SK-N-SH treated with all-trans-retinoic acid at 6 μM for 48 hours (cell line): ENCODE data around the gene NADK.

Experiments
- ARNTL ChIP-seq: fragments of 450-650 bp; formaldehyde crosslinking; IDR thresholded peaks from 2 replicates; pipeline ENCODE4 v1.5.0; 2020; ENCODE audit warnings: low read depth, mild to moderate bottlenecking, moderate library complexity, borderline replicate concordance
- GLIS3 ChIP-seq: fragments of 250-450 bp; sonication (Bioruptor Pico); IDR thresholded peaks from 2 replicates; pipeline ENCODE4 v1.5.0; 2020; ENCODE audit warnings: mild to moderate bottlenecking, moderate library complexity
- PATZ1 ChIP-seq: fragments of 250-450 bp; sonication (Bioruptor Pico); IDR thresholded peaks from 2 replicates; pipeline ENCODE4 v1.8.0; 2020; ENCODE audit warnings: mild to moderate bottlenecking, moderate library complexity, borderline replicate concordance
- PPARA ChIP-seq: fragments of 250-450 bp; sonication (Bioruptor Pico); IDR thresholded peaks from 2 replicates; pipeline ENCODE4 v1.5.0; 2020; ENCODE audit warnings: mild to moderate bottlenecking, borderline replicate concordance
- RARB ChIP-seq: fragments of 250-450 bp; sonication (Bioruptor Pico); IDR thresholded peaks from 2 replicates; pipeline ENCODE4 v1.8.0; 2021; ENCODE audit warnings: mild to moderate bottlenecking, moderate library complexity
- SNAI2 ChIP-seq: fragments of 250-450 bp; sonication (Bioruptor Pico); IDR thresholded peaks from 2 replicates; pipeline ENCODE4 v1.5.0; 2020; ENCODE audit warnings: mild to moderate bottlenecking, moderate library complexity
- TCF4 ChIP-seq: fragments of 250-450 bp; sonication (Bioruptor Pico); IDR thresholded peaks from 2 replicates; pipeline ENCODE4 v1.8.0; 2021; ENCODE audit warnings: mild to moderate bottlenecking, moderate library complexity, borderline replicate concordance
- ZC3H10 ChIP-seq: fragments of 250-450 bp; sonication (Bioruptor Pico); IDR thresholded peaks from 2 replicates; pipeline ENCODE4 v1.5.1; 2021; ENCODE audit warnings: mild to moderate bottlenecking, moderate library complexity
- ZFP3 ChIP-seq: fragments of 250-450 bp; sonication (Bioruptor Pico); IDR thresholded peaks from 2 replicates; pipeline ENCODE4 v1.5.0; 2020; ENCODE audit warnings: mild to moderate bottlenecking, moderate library complexity
- ZNF70 ChIP-seq: fragments of 450-650 bp; formaldehyde crosslinking; IDR thresholded peaks from 2 replicates; pipeline ENCODE4 v1.5.0; 2020; ENCODE audit warnings: mild to moderate bottlenecking, moderate library complexity

GRCh38 chr1:1783320-1783719 is 5.0 kb upstream of the NADK start:
- TF ChIP-seq SNAI2 (CRISPR knock-in tag): no peak
- no peak for TF ChIP-seq PATZ1 (CRISPR knock-in tag)
- no peak for TF ChIP-seq ZNF70 (CRISPR knock-in tag)
- no peak for TF ChIP-seq RARB (CRISPR knock-in tag)
- no peak for TF ChIP-seq GLIS3 (CRISPR knock-in tag)
- no peak for TF ChIP-seq TCF4 (CRISPR knock-in tag)
- TF ChIP-seq ZC3H10: no peak
- TF ChIP-seq ARNTL (CRISPR knock-in tag): no peak
- TF ChIP-seq PPARA (CRISPR knock-in tag): no peak
- no peak for TF ChIP-seq ZFP3 (CRISPR knock-in tag)
